IMR-90 (cell line): Measurements from ENCODE around the gene PYGM. TPM values are rescaled to one million over a fixed set of nuclear protein-coding genes. Genes with fewer than 3 reads are reported as not detected.

Source experiments
- ATAC-seq: fragments of 200-7000 bp; cut with Tn5 transposase; 2 replicates; pipeline ENCODE4 v1.9.1; 2020; ENCODE audit warnings: low read depth, mild to moderate bottlenecking, moderate library complexity
- BruUV-seq: library from RNA; stranded (reverse); fragments of 400-500 nt; replicated peaks from 2 replicates; lab custom pipeline; 2021; lab: Mats Ljungman, UMichigan
- CTCF ChIA-PET: fragments of 300-600 bp; formaldehyde crosslinking; extraction: SDS; loops from one replicate; lab custom pipeline; 2021; ENCODE audit warnings: antibody characterized with exemption; lab: Yijun Ruan, JAX
- POLR2A ChIA-PET: fragments of 300-600 bp; sonication (Branson Sonifier 250); formaldehyde crosslinking; loops from one replicate; lab custom pipeline; 2022; ENCODE audit warnings: antibody characterized with exemption; ENCODE audit not compliant: unreplicated experiment; lab: Charles Lee
- DNase-seq: peaks from one replicate; pipeline ENCODE4 v3.0.0; 2013
- H2AFZ ChIP-seq: replicated peaks from 2 replicates; pipeline ENCODE3; 2013; ENCODE audit warnings: low read length, mild to moderate bottlenecking; ENCODE audit not compliant: poor library complexity
- H2AK5ac ChIP-seq: 2 replicates; pipeline ENCODE4 v1.6.1; 2013; ENCODE audit warnings: low read depth, low read length, inconsistent platforms
- H2AK9ac ChIP-seq: replicated peaks from 2 replicates; pipeline ENCODE3; 2013; ENCODE audit warnings: mild to moderate bottlenecking, low read depth, low read length, moderate library complexity; ENCODE audit not compliant: poor library complexity
- H2BK120ac ChIP-seq: 2 replicates; pipeline ENCODE4 v1.6.1; 2013; ENCODE audit warnings: low read depth, low read length, inconsistent platforms
- H2BK15ac ChIP-seq: 3 replicates; pipeline ENCODE4 v1.6.1; 2013; ENCODE audit warnings: low read depth, low read length, inconsistent platforms
- H2BK20ac ChIP-seq: 2 replicates; pipeline ENCODE4 v1.6.1; 2013; ENCODE audit warnings: low read depth, mild to moderate bottlenecking, inconsistent platforms, low read length, moderate library complexity
- H2BK5ac ChIP-seq: 2 replicates; pipeline ENCODE4 v1.6.1; 2013; ENCODE audit warnings: mild to moderate bottlenecking, low read depth, low read length, inconsistent platforms; ENCODE audit not compliant: poor library complexity, severe bottlenecking
- H3K14ac ChIP-seq: replicated peaks from 2 replicates; pipeline ENCODE4 v1.6.1; 2013; ENCODE audit warnings: low read depth, low read length, inconsistent platforms
- H3K18ac ChIP-seq: 2 replicates; pipeline ENCODE4 v1.6.1; 2013; ENCODE audit warnings: low read depth, low read length, control low read depth
- H3K23ac ChIP-seq: 2 replicates; pipeline ENCODE4 v1.6.1; 2013; ENCODE audit warnings: low read depth, low read length, inconsistent platforms
- H3K27ac ChIP-seq: 2 replicates; pipeline ENCODE4 v1.5.1; 2013; ENCODE audit warnings: mild to moderate bottlenecking, control low read depth, low read length; ENCODE audit not compliant: insufficient read depth
- H3K27me3 ChIP-seq: 2 replicates; pipeline ENCODE4 v1.6.1; 2013; ENCODE audit warnings: low read length; ENCODE audit not compliant: control insufficient read depth, insufficient read depth
- H3K36me3 ChIP-seq: 2 replicates; pipeline ENCODE4 v1.6.1; 2013; ENCODE audit warnings: low read length, mixed read lengths; ENCODE audit not compliant: control insufficient read depth, insufficient read depth
- H3K4ac ChIP-seq: 2 replicates; pipeline ENCODE4 v1.6.1; 2013; ENCODE audit warnings: low read depth, low read length, inconsistent platforms
- H3K4me1 ChIP-seq: 2 replicates; pipeline ENCODE4 v1.6.1; 2013; ENCODE audit warnings: low read length, mixed read lengths; ENCODE audit not compliant: control insufficient read depth, insufficient read depth
- H3K4me2 ChIP-seq: 2 replicates; pipeline ENCODE4 v1.6.1; 2013; ENCODE audit warnings: low read depth, mild to moderate bottlenecking, control low read depth, low read length, moderate library complexity
- H3K4me3 ChIP-seq: 2 replicates; pipeline ENCODE4 v1.5.1; 2013; ENCODE audit warnings: low read depth, mild to moderate bottlenecking, control low read depth, low read length, moderate library complexity; ENCODE audit not compliant: insufficient read depth
- H3K56ac ChIP-seq: 2 replicates; pipeline ENCODE4 v1.6.1; 2013; ENCODE audit warnings: low read length, inconsistent platforms; ENCODE audit not compliant: insufficient read depth; ENCODE audit errors: extremely low read depth
- H3K79me1 ChIP-seq, 2 experiments: 2 replicates each; pipeline ENCODE4 v1.6.1; 2013; ENCODE audit warnings: low read length in 2 of 2, inconsistent platforms in 1 of 2, low read depth in 1 of 2
- H3K9ac ChIP-seq: 2 replicates; pipeline ENCODE4 v1.6.1; 2013; ENCODE audit warnings: low read depth, low read length, control low read depth
- H3K9me1 ChIP-seq: 2 replicates; pipeline ENCODE4 v1.6.1; 2013; ENCODE audit warnings: low read length, inconsistent platforms; ENCODE audit not compliant: insufficient read depth
- H3K9me3 ChIP-seq: 2 replicates; pipeline ENCODE4 v1.6.1; 2013; ENCODE audit warnings: low read length; ENCODE audit not compliant: control insufficient read depth, insufficient read depth
- H4K20me1 ChIP-seq: 2 replicates; pipeline ENCODE4 v1.6.1; 2013; ENCODE audit warnings: low read length, inconsistent platforms; ENCODE audit not compliant: insufficient read depth
- H4K5ac ChIP-seq: 2 replicates; pipeline ENCODE4 v1.6.1; 2013; ENCODE audit warnings: mild to moderate bottlenecking, low read depth, low read length, control low read depth
- H4K8ac ChIP-seq, 2 experiments: 2 replicates each; pipeline ENCODE4 v1.6.1; 2013; ENCODE audit warnings: low read depth in 2 of 2, low read length in 2 of 2, control low read depth in 1 of 2, inconsistent platforms in 1 of 2
- H4K91ac ChIP-seq: 2 replicates; pipeline ENCODE4 v1.6.1; 2013; ENCODE audit warnings: low read depth, low read length, inconsistent platforms; ENCODE audit not compliant: insufficient read depth
- CEBPB ChIP-seq: IDR thresholded peaks from 2 replicates; pipeline ENCODE4 v1.6.1; 2012; ENCODE audit warnings: low read depth, low read length, improper control_type of control experiment
- CHD1 ChIP-seq: IDR thresholded peaks from 2 replicates; pipeline ENCODE4 v1.6.1; 2012; ENCODE audit warnings: low read depth, low read length, improper control_type of control experiment
- ELK1 ChIP-seq: fragments of 150-350 bp; IDR thresholded peaks from 2 replicates; pipeline ENCODE4 v1.6.1; 2016; ENCODE audit warnings: low read depth, mild to moderate bottlenecking, low read length, moderate library complexity, borderline replicate concordance
- FOS ChIP-seq: fragments of 150-350 bp; IDR thresholded peaks from 2 replicates; pipeline ENCODE4 v1.6.1; 2016; ENCODE audit warnings: low read depth, low read length
- MAFK ChIP-seq: IDR thresholded peaks from 2 replicates; pipeline ENCODE4 v1.6.1; 2012; ENCODE audit warnings: low read depth, low read length, improper control_type of control experiment
- RAD21 ChIP-seq: IDR thresholded peaks from 2 replicates; pipeline ENCODE4 v1.6.1; 2012; ENCODE audit warnings: low read length, improper control_type of control experiment
- RCOR1 ChIP-seq: IDR thresholded peaks from 2 replicates; pipeline ENCODE4 v1.6.1; 2012; ENCODE audit warnings: mild to moderate bottlenecking, low read length, improper control_type of control experiment; ENCODE audit not compliant: insufficient replicate concordance
- SMC3 ChIP-seq: fragments of 150-350 bp; IDR thresholded peaks from 2 replicates; pipeline ENCODE4 v1.6.1; 2016; ENCODE audit warnings: low read depth, mild to moderate bottlenecking, antibody characterized with exemption, low read length, moderate library complexity
- USF2 ChIP-seq: fragments of 150-350 bp; IDR thresholded peaks from 2 replicates; pipeline ENCODE4 v1.6.1; 2017; ENCODE audit warnings: mild to moderate bottlenecking, antibody characterized with exemption, low read length, low read depth
- WGBS, 2 experiments: methylation state at CpG; one replicate each; pipeline versions ENCODE4 v1.1.5 to v1.1.7; 2013; ENCODE audit warnings: missing lambda C conversion rate in 2 of 2; ENCODE audit not compliant: insufficient read length in 1 of 2; ENCODE audit errors: extremely low coverage in 2 of 2; 5-methylcytosine and 5-hydroxymethylcytosine counted together
- dilution Hi-C: fragments of 300-500 bp; cut with HindIII; formaldehyde crosslinking; loops from one replicate; pipeline ENCODE4 v1.14.3; 2018; ENCODE audit warnings: low sequenced_read_pairs; ENCODE audit not compliant: unreplicated experiment
- in situ Hi-C: fragments of 300-500 bp; cut with MboI; formaldehyde crosslinking; loops from 3 replicates; pipeline ENCODE4 v1.14.3; 2019; ENCODE audit warnings: low sequenced_read_pairs, inconsistent platforms, mixed read lengths
- intact Hi-C: fragments of 100-400 bp; cut with micrococcal nuclease; formaldehyde crosslinking; loops from 2 replicates; pipeline ENCODE4 v1.10.0; 2022
- polyA plus RNA-seq, 3 experiments: library from polyadenylated mRNA; depleted of rRNA; stranded (reverse); fragments of >200 nt; gene quantifications; 2 replicates each; pipeline ENCODE4 v1.2.3, GENCODE V29; 2012; ENCODE audit warnings: low replicate concordance in 1 of 3
- total RNA-seq: library from RNA; depleted of rRNA; stranded (reverse); fragments of >200 nt; gene quantifications from 2 replicates; pipeline ENCODE4 v1.2.3, GENCODE V29; 2012

Gene PYGM
- total and polyA plus RNA-seq, 2 of the 4 experiments (the other 2 are of a cell fraction): 0.18 to 0.21 TPM

- dilution Hi-C loops: no loop called here
- Histone ChIP-seq H3K9me1 (no peaks in the 10 kb centered on the region; the same call in 1 of the 2 replicates), H2AFZ (no peak overlapping the region), H3K79me1 (peaks cover 20 to 56% of the 10 kb centered on the region in 2 experiments), H3K23ac (peak overlapping the region; percentile 48; the same call in 1 of the 2 replicates), H2BK15ac (no peak overlapping the region), H2BK20ac (no peak overlapping the region), H3K56ac (no peak overlapping the region), H2AK5ac (no peak overlapping the region), H3K4me3 (peak overlapping the region; percentile 94), H3K9ac (peak overlapping the region; percentile 78; the same call in 1 of the 2 replicates), H2BK120ac (no peak overlapping the region), H2AK9ac (no peak overlapping the region), H3K18ac (no peak overlapping the region), H3K14ac (no peak overlapping the region), H3K9me3 (no peaks in the 10 kb centered on the region), H3K4me2 (peak overlapping the region; percentile 98), H4K20me1 (peaks cover 52% of the 10 kb centered on the region), H3K27ac (no peak overlapping the region), H3K4me1 (peaks cover 2% of the 10 kb centered on the region), H4K8ac (no peak overlapping the region), H3K27me3 (no peaks in the 10 kb centered on the region), H2BK5ac (no peak overlapping the region), H3K36me3 (peaks cover 33% of the 10 kb centered on the region), H3K4ac (no peak overlapping the region), H4K91ac (no peak overlapping the region), H4K5ac (no peak overlapping the region)
- CTCF ChIA-PET: interaction anchor here (1.4 kb wide), 1 partner anchor 13 kb away, joined by 3 read pairs; no protein-coding TSS in a partner anchor
- in situ Hi-C loops: no loop called here
- BruUV-seq: no TSS peak
- no peak for ATAC-seq
- DNase-seq: no peak
- intact Hi-C loops: loop anchor here (1.0 kb wide), 1 partner anchor 9 kb away; no protein-coding TSS in a partner anchor
- POLR2A ChIA-PET: interaction anchor here (0.5 kb wide), 1 partner anchor 343 kb away, joined by 3 read pairs; no protein-coding TSS in a partner anchor
- TF ChIP-seq MAFK (no peak), RCOR1 (no peak), SMC3 (no peak), CEBPB (no peak), CHD1 (no peak), ELK1 (no peak), FOS (no peak), USF2 (no peak), RAD21 (no peak)
- 18% methylated on average over 2 of the region's 3 CpGs; no CpG with 5 or more reads in 1 of the 2 experiments for WGBS, 2 experiments
Measured at GRCh38 chr11:64776875-64777274, 17.1 kb upstream of the PYGM start.
